Esophagus muscularis mucosa (tissue), 4 donors: Measurements from ENCODE around the gene ARL16. TPM values are rescaled to one million over a fixed set of nuclear protein-coding genes. Genes with fewer than 3 reads are reported as not detected.

Experiments
- DNase-seq: peaks from one replicate; pipeline ENCODE4 v3.0.0-alpha.2; 2017; ENCODE audit errors: extremely low spot score
- H3K27ac ChIP-seq, 4 donors: fragments of 200-600 bp; sonication (generic); replicated peaks in 1 of 4; 1 replicate in 3 of 4; 2 replicates in 1 of 4; pipeline ENCODE4 v1.5.1; 2016 to 2019; ENCODE audit warnings: mild to moderate bottlenecking in 1 of 4
- H3K27me3 ChIP-seq, 4 donors: fragments of 200-600 bp; sonication (generic); one replicate each; pipeline versions ENCODE4 v1.5.1 to v1.6.0; 2016 to 2019
- H3K36me3 ChIP-seq, 4 donors: fragments of 200-600 bp; sonication (generic); one replicate each; pipeline ENCODE4 v1.5.1; 2016 to 2019
- H3K4me1 ChIP-seq, 4 donors: fragments of 200-600 bp; sonication (generic); one replicate each; pipeline ENCODE4 v1.5.1; 2016 to 2019
- H3K4me3 ChIP-seq, 4 donors: fragments of 200-600 bp; sonication (generic); 1 replicate in 2 of 4; 2 replicates in 2 of 4; pipeline ENCODE4 v1.5.1; 2016 to 2019; ENCODE audit warnings: mild to moderate bottlenecking in 4 of 4, moderate library complexity in 1 of 4
- H3K9me3 ChIP-seq, 4 donors: fragments of 200-600 bp; sonication (generic); 1 replicate in 3 of 4; 2 replicates in 1 of 4; pipeline ENCODE4 v1.5.1; 2016 to 2019
- EP300 ChIP-seq: sonication (generic); formaldehyde crosslinking; IDR thresholded peaks from one replicate; pipeline ENCODE4 v1.6.1; 2017; ENCODE audit warnings: antibody characterized with exemption
- POLR2A ChIP-seq: fragments of 450-650 bp; IDR thresholded peaks from one replicate; pipeline ENCODE4 v1.6.1; 2017; ENCODE audit warnings: antibody characterized with exemption, moderate library complexity, mild to moderate bottlenecking, low read depth
- POLR2AphosphoS5 ChIP-seq, 2 donors: sonication (generic); formaldehyde crosslinking; IDR thresholded peaks; one replicate each; pipeline ENCODE4 v1.6.1; 2017; ENCODE audit warnings: antibody characterized with exemption in 2 of 2
- WGBS: methylation state at CpG from one replicate; pipeline ENCODE4 v1.1.5; 2018; 5-methylcytosine and 5-hydroxymethylcytosine counted together
- intact Hi-C: fragments of 100-400 bp; cut with DNase I; formaldehyde crosslinking; loops from one replicate; pipeline ENCODE4 v1.15.1; 2023
- total RNA-seq, 4 donors: library from RNA; depleted of rRNA; stranded (reverse); fragments of >200 nt; gene quantifications; one replicate each; pipeline versions ENCODE4 v1.1.0 to v1.2.1, GENCODE V29; 2016
- TF ChIP-seq, protein P1 (sequence below), 3 experiments: fragments of 200-600 bp in 2 of 3; fragments of 450-650 bp in 1 of 3; sonication (generic) in 2 of 3; IDR thresholded peaks; one replicate each; pipeline ENCODE4 v1.5.1; 2017 to 2019; ENCODE audit warnings: antibody characterized with exemption in 3 of 3, mild to moderate bottlenecking in 2 of 3, moderate library complexity in 1 of 3

Gene ARL16
- total RNA-seq, 4 donors from 2014 or later = 23.7 to 38.3 (median 27.3) TPM

DNA sequence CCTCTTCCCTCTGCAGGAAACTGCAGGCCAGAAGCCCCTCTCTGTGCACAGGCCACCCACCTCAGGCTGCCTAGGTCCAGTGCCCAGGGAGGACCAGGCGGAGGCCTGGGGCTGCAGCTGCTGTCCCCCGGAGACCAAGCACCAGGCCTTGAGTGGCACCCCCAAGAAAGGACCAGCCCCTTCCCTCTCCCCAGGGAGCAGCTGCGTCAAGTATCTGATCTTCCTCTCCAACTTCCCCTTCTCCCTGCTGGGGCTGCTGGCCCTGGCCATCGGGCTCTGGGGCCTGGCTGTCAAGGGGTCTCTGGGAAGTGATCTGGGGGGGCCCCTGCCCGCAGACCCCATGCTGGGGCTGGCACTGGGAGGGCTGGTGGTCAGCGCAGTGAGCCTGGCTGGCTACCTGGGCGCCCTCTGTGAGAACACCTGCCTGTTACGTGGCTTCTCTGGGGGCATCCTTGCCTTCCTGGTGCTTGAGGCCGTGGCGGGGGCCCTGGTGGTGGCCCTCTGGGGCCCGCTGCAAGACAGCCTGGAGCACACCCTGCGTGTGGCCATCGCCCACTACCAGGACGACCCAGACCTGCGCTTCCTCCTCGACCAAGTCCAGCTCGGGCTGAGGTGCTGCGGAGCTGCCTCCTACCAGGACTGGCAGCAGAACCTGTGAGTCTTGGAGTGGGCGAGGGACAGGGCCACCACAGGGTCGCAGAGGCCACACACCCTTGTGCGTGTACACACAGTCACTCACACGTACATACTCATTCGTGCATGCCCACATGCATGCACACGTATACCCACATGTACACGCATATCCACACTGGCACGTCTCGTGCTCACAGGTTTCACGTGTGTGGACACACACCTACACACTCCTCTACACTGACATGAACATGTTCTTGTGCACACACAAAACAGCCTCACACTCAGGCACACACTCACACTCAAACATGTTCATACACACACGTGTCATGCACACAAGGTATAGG, 38.3 kb downstream of the ARL16 start:
- intact Hi-C loops = no loop called here
- TF ChIP-seq POLR2A (no peak), EP300 (no peak), POLR2AphosphoS5 (IDR thresholded peaks at IDR 0.05) (no peak)
- TF ChIP-seq, protein P1, sequence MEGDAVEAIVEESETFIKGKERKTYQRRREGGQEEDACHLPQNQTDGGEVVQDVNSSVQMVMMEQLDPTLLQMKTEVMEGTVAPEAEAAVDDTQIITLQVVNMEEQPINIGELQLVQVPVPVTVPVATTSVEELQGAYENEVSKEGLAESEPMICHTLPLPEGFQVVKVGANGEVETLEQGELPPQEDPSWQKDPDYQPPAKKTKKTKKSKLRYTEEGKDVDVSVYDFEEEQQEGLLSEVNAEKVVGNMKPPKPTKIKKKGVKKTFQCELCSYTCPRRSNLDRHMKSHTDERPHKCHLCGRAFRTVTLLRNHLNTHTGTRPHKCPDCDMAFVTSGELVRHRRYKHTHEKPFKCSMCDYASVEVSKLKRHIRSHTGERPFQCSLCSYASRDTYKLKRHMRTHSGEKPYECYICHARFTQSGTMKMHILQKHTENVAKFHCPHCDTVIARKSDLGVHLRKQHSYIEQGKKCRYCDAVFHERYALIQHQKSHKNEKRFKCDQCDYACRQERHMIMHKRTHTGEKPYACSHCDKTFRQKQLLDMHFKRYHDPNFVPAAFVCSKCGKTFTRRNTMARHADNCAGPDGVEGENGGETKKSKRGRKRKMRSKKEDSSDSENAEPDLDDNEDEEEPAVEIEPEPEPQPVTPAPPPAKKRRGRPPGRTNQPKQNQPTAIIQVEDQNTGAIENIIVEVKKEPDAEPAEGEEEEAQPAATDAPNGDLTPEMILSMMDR (IDR thresholded peaks at IDR 0.05) = no peak
- Histone ChIP-seq H3K4me1 (peaks cover 0 to 8% (median 3%) of the 10 kb centered on the region in 4 donors), H3K36me3 (no peaks in the 10 kb centered on the region), H3K9me3 (peaks cover 0 to 7% (median 5%) of the 10 kb centered on the region in 4 donors), H3K27ac (no peak overlapping the region), H3K4me3 (no peak overlapping the region), H3K27me3 (peaks cover 0 to 36% (median 20%) of the 10 kb centered on the region in 4 donors)
- 75% methylated on average over 16 of the region's 29 CpGs for WGBS
- no peak for DNase-seq

GRCh38 chr17:81644496-81644895, 39.1 kb downstream of the ARL16 start:
- WGBS = 92% methylated on average over 11 of the region's 15 CpGs

DNA sequence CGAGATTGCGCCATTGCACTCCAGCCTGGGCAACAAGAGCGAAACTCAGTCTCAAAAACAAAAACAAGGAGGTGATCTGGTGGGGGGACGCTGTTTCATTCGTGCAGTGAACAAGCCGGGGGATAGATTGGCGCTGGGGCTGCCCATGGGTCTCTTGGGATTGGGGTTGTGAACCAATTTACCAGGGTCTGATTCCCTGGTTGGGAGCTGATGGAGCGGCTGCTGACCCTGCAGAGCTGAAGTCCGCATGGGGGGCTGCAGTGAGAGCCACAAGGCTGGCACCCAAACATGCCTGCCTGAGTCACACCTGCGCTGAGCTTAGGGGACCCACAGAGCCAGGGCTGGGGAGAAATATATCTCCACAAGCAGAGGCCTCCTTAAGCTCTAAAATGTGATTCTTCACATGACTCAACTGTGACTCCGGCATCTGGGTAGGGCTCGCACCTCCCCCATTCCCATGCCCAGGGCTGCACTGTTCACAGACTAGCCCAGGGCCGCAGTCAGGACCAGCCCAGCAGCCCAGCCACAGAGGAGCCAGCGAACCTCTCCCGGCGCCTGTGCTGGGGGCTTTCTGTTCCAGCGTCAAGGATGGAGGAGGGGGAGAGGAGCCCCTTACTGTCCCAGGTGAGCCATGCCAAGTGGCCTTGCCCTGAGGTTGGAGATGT, 41.6 kb downstream of the ARL16 start:
- peaks cover 0 to 3% (median 0%) of the 10 kb centered on the region in 4 donors for H3K27me3 ChIP-seq

More at GRCh38 chr17:81644496-81644895, 39.1 kb downstream of the ARL16 start:
- Histone ChIP-seq H3K27ac (no peak overlapping the region), H3K9me3 (peaks cover 0 to 7% (median 5%) of the 10 kb centered on the region in 4 donors), H3K36me3 (no peaks in the 10 kb centered on the region), H3K4me1 (peaks cover 0 to 8% (median 3%) of the 10 kb centered on the region in 4 donors), H3K27me3 (peaks cover 0 to 29% (median 13%) of the 10 kb centered on the region in 4 donors), H3K4me3 (no peak overlapping the region)
- intact Hi-C loops = no loop called here
- TF ChIP-seq POLR2A = no peak
- TF ChIP-seq, protein P1 (IDR thresholded peaks at IDR 0.05) = no peak
- TF ChIP-seq POLR2AphosphoS5 (IDR thresholded peaks at IDR 0.05) = no peak
- TF ChIP-seq EP300 = no peak
- DNase-seq = no peak

DNA sequence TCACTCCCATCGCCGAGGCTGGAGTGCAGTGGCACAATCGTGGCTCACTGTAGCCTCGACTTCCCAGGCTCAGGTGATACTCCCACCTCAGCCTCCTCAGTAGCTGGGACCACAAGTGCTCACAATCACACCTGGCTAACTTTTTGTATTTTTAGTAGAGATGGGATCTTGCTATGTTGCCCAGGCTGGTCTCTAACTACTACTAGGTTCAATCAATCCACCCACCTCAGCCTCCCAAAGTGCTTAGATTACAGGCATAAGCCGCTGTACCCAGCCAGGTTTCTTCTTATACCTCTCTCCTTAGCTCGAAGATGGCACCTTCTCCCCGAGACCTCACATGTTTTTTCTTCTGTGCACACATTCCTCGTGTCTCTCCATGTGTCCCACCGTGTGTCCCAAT, 43.6 kb downstream of the ARL16 start:
- H3K27ac ChIP-seq = no peak overlapping the region
- no peaks in the 10 kb centered on the region for H3K27me3 ChIP-seq
- DNase-seq = no peak
- WGBS = 95% methylated on average over 9 of the region's 9 CpGs
- intact Hi-C loops = no loop called here
- H3K4me1 ChIP-seq = peaks cover 16 to 22% (median 21%) of the 10 kb centered on the region in 4 donors
- no peaks in the 10 kb centered on the region for H3K36me3 ChIP-seq
- H3K9me3 ChIP-seq = no peaks in the 10 kb centered on the region
- TF ChIP-seq EP300 (no peak), POLR2A (no peak), POLR2AphosphoS5 (IDR thresholded peaks at IDR 0.05) (no peak)
- TF ChIP-seq, protein P1 (IDR thresholded peaks at IDR 0.05) = no peak
- no peak overlapping the region for H3K4me3 ChIP-seq

More for the DNA sequence above, 41.6 kb downstream of the ARL16 start:
- Histone ChIP-seq H3K27ac (no peak overlapping the region), H3K9me3 (no peaks in the 10 kb centered on the region), H3K4me3 (no peak overlapping the region), H3K4me1 (peaks cover 5 to 8% (median 7%) of the 10 kb centered on the region in 4 donors), H3K36me3 (no peaks in the 10 kb centered on the region)
- DNase-seq = no peak
- TF ChIP-seq, protein P1 (IDR thresholded peaks at IDR 0.05) = no peak
- TF ChIP-seq POLR2A (no peak), EP300 (no peak), POLR2AphosphoS5 (IDR thresholded peaks at IDR 0.05) (no peak)
- WGBS = 99% methylated on average over 8 of the region's 17 CpGs
- intact Hi-C loops = no loop called here
